ENCODE data around the gene MARCHF2.

GRCh38 chr19:8462571-8462970 is 49.5 kb downstream of the MARCHF2 start:
- no peak for TF ChIP-seq POLR2A (IDR thresholded peaks at IDR 0.05)
- TF ChIP-seq CTCF (IDR thresholded peaks at IDR 0.05) = no peak
- no peak for TF ChIP-seq POLR2AphosphoS5 (IDR thresholded peaks at IDR 0.05; ENCODE audit: insufficient read depth in 1 of 2, low read depth in 1 of 2)

Measured in vagina (tissue), 2 donors.